HEK293 (cell line): Measurements from ENCODE around the gene AP3D1.

Source experiments
- CTCF ChIA-PET: fragments of 350-600 bp; formaldehyde crosslinking; extraction: SDS; loops from one replicate; lab custom pipeline; 2021; ENCODE audit warnings: antibody characterized with exemption; lab: Yijun Ruan, JAX
- POLR2A ChIA-PET: fragments of 300-600 bp; formaldehyde crosslinking; extraction: SDS; loops from one replicate; lab custom pipeline; 2020; ENCODE audit warnings: antibody characterized with exemption, inconsistent platforms; lab: Yijun Ruan, JAX
- H3K27ac ChIP-seq: fragments of 200-500 bp; sonication (Bioruptor generic); 2 replicates; pipeline ENCODE4 v1.5.1; 2014; ENCODE audit warnings: low read depth, low read length, control low read depth, inconsistent platforms; ENCODE audit errors: extremely low read depth
- H3K36me3 ChIP-seq, 2 experiments: fragments of 200-500 bp in 1 of 2; sonication (Bioruptor generic) in 1 of 2; 1 replicate in 1 of 2; 2 replicates in 1 of 2; pipeline ENCODE4 v1.5.1; 2014 to 2017; ENCODE audit warnings: inconsistent platforms in 2 of 2, low read length in 2 of 2; ENCODE audit not compliant: control insufficient read depth in 2 of 2, insufficient read depth in 1 of 2
- H3K4me1 ChIP-seq: fragments of 200-500 bp; sonication (Bioruptor generic); 2 replicates; pipeline ENCODE4 v1.5.1; 2014; ENCODE audit warnings: mild to moderate bottlenecking, low read length, inconsistent platforms; ENCODE audit not compliant: control insufficient read depth, insufficient read depth
- H3K4me3 ChIP-seq: 2 replicates; pipeline ENCODE4 v1.5.1; 2011; ENCODE audit warnings: low read depth, mild to moderate bottlenecking, control low read depth, low read length, moderate library complexity
- H3K9me3 ChIP-seq: fragments of 200-500 bp; sonication (Bioruptor generic); 2 replicates; pipeline ENCODE4 v1.5.1; 2014; ENCODE audit warnings: low read depth, low read length, inconsistent platforms; ENCODE audit not compliant: control insufficient read depth, insufficient read depth
- BCL11A ChIP-seq: fragments of 450-650 bp; formaldehyde crosslinking; IDR thresholded peaks from 2 replicates; pipeline ENCODE4 v1.5.1; 2016; ENCODE audit warnings: low read depth, missing biosample characterization, missing genetic modification characterization
- EGR2 ChIP-seq: fragments of 450-650 bp; formaldehyde crosslinking; IDR thresholded peaks from 2 replicates; pipeline ENCODE4 v1.5.1; 2016; ENCODE audit warnings: low read depth, missing biosample characterization, missing genetic modification characterization
- GLIS2 ChIP-seq: fragments of 450-650 bp; formaldehyde crosslinking; IDR thresholded peaks from 2 replicates; pipeline ENCODE4 v1.5.1; 2016; ENCODE audit warnings: missing biosample characterization, missing genetic modification characterization
- KLF1 ChIP-seq: fragments of 450-650 bp; formaldehyde crosslinking; IDR thresholded peaks from 2 replicates; pipeline ENCODE4 v1.5.1; 2016; ENCODE audit warnings: missing biosample characterization, missing genetic modification characterization
- KLF9 ChIP-seq: fragments of 450-650 bp; formaldehyde crosslinking; IDR thresholded peaks from 2 replicates; pipeline ENCODE4 v1.5.1; 2016; ENCODE audit warnings: missing biosample characterization, missing genetic modification characterization, low read depth
- PRDM1 ChIP-seq: fragments of 450-650 bp; formaldehyde crosslinking; IDR thresholded peaks from 2 replicates; pipeline ENCODE4; 2016; ENCODE audit warnings: missing biosample characterization, missing genetic modification characterization
- SP2 ChIP-seq: fragments of 450-650 bp; formaldehyde crosslinking; IDR thresholded peaks from 2 replicates; pipeline ENCODE4 v1.5.1; 2016; ENCODE audit warnings: missing biosample characterization, missing genetic modification characterization
- TCF7L2 ChIP-seq: IDR thresholded peaks from 2 replicates; pipeline ENCODE4 v1.6.1; 2011; ENCODE audit warnings: low read depth, mild to moderate bottlenecking, inconsistent platforms, low read length, moderate library complexity, borderline replicate concordance
- ZFHX2 ChIP-seq: fragments of 450-650 bp; formaldehyde crosslinking; conservative IDR thresholded peaks from 2 replicates; pipeline ENCODE4 v1.5.1; 2016; ENCODE audit warnings: missing biosample characterization, missing genetic modification characterization
- ZNF140 ChIP-seq: fragments of 450-650 bp; formaldehyde crosslinking; IDR thresholded peaks from 2 replicates; pipeline ENCODE4 v1.5.1; 2016; ENCODE audit warnings: missing biosample characterization, missing genetic modification characterization
- ZNF211 ChIP-seq: fragments of 450-650 bp; formaldehyde crosslinking; IDR thresholded peaks from 2 replicates; pipeline ENCODE4 v1.5.1; 2016; ENCODE audit warnings: low read depth, missing biosample characterization, missing genetic modification characterization
- ZNF23 ChIP-seq: fragments of 450-650 bp; formaldehyde crosslinking; IDR thresholded peaks from 2 replicates; pipeline ENCODE4 v1.5.1; 2016; ENCODE audit warnings: missing biosample characterization, missing genetic modification characterization, borderline replicate concordance
- ZNF292 ChIP-seq: fragments of 450-650 bp; formaldehyde crosslinking; IDR thresholded peaks from 2 replicates; pipeline ENCODE4 v1.5.1; 2016; ENCODE audit warnings: low read depth, missing biosample characterization, missing genetic modification characterization, borderline replicate concordance
- ZNF600 ChIP-seq: fragments of 450-650 bp; formaldehyde crosslinking; IDR thresholded peaks from 2 replicates; pipeline ENCODE4 v1.5.1; 2016; ENCODE audit warnings: missing biosample characterization, missing genetic modification characterization
- ZNF76 ChIP-seq: fragments of 450-650 bp; formaldehyde crosslinking; IDR thresholded peaks from 2 replicates; pipeline ENCODE4; 2016; ENCODE audit warnings: low read depth, missing biosample characterization, missing genetic modification characterization, borderline replicate concordance
- TF ChIP-seq, protein P1 (sequence below): fragments of 450-650 bp; IDR thresholded peaks from 2 replicates; pipeline ENCODE4 v1.5.1; 2018; ENCODE audit warnings: missing biosample characterization, mild to moderate bottlenecking, missing genetic modification characterization
- TF ChIP-seq, protein P2 (sequence below): fragments of 450-650 bp; formaldehyde crosslinking; IDR thresholded peaks from 2 replicates; pipeline ENCODE4 v1.5.1; 2017; ENCODE audit warnings: missing biosample characterization, missing genetic modification characterization
- TF ChIP-seq, protein P3 (sequence below): fragments of 450-650 bp; formaldehyde crosslinking; IDR thresholded peaks from 2 replicates; pipeline ENCODE4 v1.5.1; 2017; ENCODE audit warnings: missing biosample characterization, mild to moderate bottlenecking, missing genetic modification characterization, moderate library complexity
- TF ChIP-seq, protein P4 (sequence below): fragments of 450-650 bp; formaldehyde crosslinking; optimal IDR thresholded peaks from 2 replicates; pipeline ENCODE3; 2016; ENCODE audit warnings: missing biosample characterization, mild to moderate bottlenecking, missing genetic modification characterization
- TF ChIP-seq, protein P5 (sequence below): fragments of 450-650 bp; formaldehyde crosslinking; IDR thresholded peaks from 2 replicates; pipeline ENCODE4 v1.5.1; 2016; ENCODE audit warnings: missing biosample characterization, missing genetic modification characterization

AP3D1 gene

DNA sequence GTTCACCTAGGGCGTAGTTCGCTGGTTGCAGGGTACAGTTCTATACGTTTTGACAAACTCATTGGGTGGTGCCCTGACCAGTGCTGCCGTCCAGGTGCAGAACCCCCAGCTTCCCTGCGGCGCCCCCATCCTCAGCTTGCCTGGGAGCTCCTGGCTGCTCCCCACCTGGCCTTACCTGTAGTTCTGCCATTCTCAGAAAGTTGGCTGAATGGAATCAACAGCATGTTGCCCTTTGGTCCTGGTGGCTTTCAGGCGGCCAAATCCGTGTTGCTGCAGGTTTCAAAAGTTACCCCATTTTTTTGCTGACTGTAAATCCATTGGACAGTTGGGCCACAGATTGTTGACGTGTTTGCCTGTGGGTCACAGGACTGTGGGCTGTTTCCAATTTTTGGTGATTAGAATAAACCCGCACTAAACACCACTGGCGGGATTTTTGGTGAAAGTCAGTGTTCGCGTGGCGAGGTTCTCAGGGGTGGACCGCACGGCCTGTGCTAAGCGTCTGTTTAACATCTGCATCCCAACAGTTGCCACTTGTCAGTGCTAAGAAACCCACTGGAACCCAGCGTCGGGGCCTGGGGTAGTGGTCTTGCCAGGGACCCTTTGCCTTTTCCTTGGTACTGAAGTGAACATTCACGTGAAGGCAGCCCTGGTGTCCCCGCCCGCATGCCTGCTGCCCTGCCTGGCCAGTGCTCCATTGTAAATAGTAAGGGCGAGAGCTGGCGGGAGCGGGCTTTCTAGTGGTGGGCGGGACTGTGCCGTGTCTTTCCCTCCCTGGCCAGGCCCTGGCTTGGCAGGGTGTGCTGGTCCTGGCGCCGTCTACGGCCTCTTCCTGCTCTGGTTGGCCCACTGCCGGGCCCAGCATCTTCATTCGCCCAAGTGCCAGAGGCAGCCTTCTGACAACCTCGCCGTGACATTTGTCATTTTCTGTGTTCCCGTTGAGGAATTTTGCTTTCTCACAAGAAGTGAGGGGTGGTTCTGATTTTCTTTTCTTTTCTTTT is 15.7 kb upstream of the AP3D1 start:
- ChIA-PET POLR2A (no interaction called here), CTCF (no interaction called here)
- TF ChIP-seq ZNF292 (tag by site-specific recombination) (no peak), KLF1 (tag by site-specific recombination) (peak; percentile 69), ZNF76 (tag by site-specific recombination) (no peak), KLF9 (0 out of 2 replicates have a peak, but pooled peaks have one; percentile 19), SP2 (tag by site-specific recombination) (peak; percentile 54; the same call in 1 of the 2 replicates), PRDM1 (tag by site-specific recombination) (peak; percentile 70), EGR2 (tag by site-specific recombination) (0 out of 2 replicates have a peak, but pooled peaks have one; percentile 22), ZNF211 (tag by site-specific recombination) (no peak), ZNF23 (tag by site-specific recombination) (no peak), ZNF140 (tag by site-specific recombination) (no peak), TCF7L2 (no peak), ZFHX2 (tag by site-specific recombination) (peak; percentile 50), ZNF600 (tag by site-specific recombination) (0 out of 2 replicates have a peak, but pooled peaks have one; percentile 13)
- no peak overlapping the region for H3K4me3 ChIP-seq
- peaks cover 28% of the 10 kb centered on the region for H3K4me1 ChIP-seq
- no peaks in the 10 kb centered on the region for H3K9me3 ChIP-seq
- no peaks in the 10 kb centered on the region; a peak in 1 of 3 replicates for H3K36me3 ChIP-seq
- no peak overlapping the region; the same call in 1 of the 2 replicates for H3K27ac ChIP-seq

DNA sequence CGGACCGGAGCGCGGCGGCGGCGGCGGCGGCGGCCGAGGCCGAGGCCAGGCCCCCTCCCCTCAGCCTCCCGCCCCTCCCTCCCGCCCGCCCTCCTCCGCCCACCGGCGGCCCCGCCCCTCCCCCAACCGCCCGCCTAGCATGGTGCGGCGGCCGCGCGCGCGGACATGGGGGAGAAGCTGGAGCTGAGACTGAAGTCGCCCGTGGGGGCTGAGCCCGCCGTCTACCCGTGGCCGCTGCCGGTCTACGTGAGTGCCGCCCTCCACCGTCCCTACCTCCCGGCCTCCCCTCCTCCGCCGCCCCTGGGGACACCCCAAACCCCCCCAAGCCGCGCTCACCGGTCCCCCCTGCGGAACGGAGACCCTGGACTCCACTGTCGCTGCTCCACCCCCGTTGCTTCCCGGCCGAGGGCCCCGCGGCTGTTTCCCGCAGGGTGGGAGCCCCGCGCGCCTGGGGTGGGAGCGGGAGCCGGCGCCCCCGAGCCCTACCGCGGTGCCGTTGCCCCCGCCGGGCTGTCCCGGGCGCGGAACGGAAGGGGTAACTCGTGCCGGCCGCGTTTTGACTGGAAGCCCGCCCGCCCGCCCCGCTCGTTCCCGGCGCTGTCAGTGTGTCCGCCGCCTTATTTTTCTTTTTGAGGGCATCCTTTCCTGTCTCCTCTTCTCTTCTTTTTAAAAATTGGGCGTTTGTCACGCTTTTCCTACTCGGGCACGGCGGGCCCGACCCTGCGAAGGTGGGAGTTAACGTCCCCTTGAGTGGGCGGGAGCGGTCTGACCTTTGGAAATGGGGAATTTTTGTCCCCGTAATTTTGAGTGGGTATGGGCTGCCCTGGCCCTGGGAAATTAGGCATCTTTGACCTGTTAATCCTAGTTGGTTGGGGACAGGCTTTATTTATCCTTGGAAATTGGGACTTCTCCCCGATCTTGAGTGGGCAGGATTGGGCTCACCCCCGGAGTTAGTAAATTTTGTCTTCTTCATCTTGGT is 12.9 kb upstream of the AP3D1 start:
- Histone ChIP-seq H3K4me1 (peaks cover 7% of the 10 kb centered on the region), H3K9me3 (no peaks in the 10 kb centered on the region), H3K36me3 (no peaks in the 10 kb centered on the region; a peak in 1 of 3 replicates), H3K4me3 (peak overlapping the region; percentile 94), H3K27ac (peak overlapping the region; percentile 89)
- ChIA-PET CTCF (no interaction called here), POLR2A (interaction anchor here (0.6 to 1.1 kb wide), 5 partner anchors 79 to 312 kb away, joined by 3 to 5 read pairs (median 3); partner anchors contain the start of gene GADD45B)
- TF ChIP-seq, protein P1, sequence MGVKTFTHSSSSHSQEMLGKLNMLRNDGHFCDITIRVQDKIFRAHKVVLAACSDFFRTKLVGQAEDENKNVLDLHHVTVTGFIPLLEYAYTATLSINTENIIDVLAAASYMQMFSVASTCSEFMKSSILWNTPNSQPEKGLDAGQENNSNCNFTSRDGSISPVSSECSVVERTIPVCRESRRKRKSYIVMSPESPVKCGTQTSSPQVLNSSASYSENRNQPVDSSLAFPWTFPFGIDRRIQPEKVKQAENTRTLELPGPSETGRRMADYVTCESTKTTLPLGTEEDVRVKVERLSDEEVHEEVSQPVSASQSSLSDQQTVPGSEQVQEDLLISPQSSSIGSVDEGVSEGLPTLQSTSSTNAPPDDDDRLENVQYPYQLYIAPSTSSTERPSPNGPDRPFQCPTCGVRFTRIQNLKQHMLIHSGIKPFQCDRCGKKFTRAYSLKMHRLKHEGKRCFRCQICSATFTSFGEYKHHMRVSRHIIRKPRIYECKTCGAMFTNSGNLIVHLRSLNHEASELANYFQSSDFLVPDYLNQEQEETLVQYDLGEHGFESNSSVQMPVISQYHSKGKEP (tag by site-specific recombination) = no peak
- TF ChIP-seq, protein P2, sequence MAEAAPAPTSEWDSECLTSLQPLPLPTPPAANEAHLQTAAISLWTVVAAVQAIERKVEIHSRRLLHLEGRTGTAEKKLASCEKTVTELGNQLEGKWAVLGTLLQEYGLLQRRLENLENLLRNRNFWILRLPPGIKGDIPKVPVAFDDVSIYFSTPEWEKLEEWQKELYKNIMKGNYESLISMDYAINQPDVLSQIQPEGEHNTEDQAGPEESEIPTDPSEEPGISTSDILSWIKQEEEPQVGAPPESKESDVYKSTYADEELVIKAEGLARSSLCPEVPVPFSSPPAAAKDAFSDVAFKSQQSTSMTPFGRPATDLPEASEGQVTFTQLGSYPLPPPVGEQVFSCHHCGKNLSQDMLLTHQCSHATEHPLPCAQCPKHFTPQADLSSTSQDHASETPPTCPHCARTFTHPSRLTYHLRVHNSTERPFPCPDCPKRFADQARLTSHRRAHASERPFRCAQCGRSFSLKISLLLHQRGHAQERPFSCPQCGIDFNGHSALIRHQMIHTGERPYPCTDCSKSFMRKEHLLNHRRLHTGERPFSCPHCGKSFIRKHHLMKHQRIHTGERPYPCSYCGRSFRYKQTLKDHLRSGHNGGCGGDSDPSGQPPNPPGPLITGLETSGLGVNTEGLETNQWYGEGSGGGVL = peak; percentile 93
- TF ChIP-seq, protein P3, sequence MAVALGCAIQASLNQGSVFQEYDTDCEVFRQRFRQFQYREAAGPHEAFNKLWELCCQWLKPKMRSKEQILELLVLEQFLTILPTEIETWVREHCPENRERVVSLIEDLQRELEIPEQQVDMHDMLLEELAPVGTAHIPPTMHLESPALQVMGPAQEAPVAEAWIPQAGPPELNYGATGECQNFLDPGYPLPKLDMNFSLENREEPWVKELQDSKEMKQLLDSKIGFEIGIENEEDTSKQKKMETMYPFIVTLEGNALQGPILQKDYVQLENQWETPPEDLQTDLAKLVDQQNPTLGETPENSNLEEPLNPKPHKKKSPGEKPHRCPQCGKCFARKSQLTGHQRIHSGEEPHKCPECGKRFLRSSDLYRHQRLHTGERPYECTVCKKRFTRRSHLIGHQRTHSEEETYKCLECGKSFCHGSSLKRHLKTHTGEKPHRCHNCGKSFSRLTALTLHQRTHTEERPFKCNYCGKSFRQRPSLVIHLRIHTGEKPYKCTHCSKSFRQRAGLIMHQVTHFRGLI (tag by site-specific recombination) = 0 out of 2 replicates have a peak, but pooled peaks have one; percentile 16
- TF ChIP-seq, protein P4, sequence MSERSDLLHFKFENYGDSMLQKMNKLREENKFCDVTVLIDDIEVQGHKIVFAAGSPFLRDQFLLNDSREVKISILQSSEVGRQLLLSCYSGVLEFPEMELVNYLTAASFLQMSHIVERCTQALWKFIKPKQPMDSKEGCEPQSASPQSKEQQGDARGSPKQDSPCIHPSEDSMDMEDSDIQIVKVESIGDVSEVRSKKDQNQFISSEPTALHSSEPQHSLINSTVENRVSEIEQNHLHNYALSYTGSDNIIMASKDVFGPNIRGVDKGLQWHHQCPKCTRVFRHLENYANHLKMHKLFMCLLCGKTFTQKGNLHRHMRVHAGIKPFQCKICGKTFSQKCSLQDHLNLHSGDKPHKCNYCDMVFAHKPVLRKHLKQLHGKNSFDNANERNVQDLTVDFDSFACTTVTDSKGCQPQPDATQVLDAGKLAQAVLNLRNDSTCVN = peak; percentile 71
- TF ChIP-seq BCL11A (no peak), GLIS2 (tag by site-specific recombination) (peak; percentile 90)
- TF ChIP-seq, protein P5, sequence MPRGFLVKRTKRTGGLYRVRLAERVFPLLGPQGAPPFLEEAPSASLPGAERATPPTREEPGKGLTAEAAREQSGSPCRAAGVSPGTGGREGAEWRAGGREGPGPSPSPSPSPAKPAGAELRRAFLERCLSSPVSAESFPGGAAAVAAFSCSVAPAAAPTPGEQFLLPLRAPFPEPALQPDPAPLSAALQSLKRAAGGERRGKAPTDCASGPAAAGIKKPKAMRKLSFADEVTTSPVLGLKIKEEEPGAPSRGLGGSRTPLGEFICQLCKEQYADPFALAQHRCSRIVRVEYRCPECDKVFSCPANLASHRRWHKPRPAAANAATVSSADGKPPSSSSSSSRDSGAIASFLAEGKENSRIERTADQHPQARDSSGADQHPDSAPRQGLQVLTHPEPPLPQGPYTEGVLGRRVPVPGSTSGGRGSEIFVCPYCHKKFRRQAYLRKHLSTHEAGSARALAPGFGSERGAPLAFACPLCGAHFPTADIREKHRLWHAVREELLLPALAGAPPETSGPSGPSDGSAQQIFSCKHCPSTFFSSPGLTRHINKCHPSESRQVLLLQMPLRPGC (tag by site-specific recombination) = 0 out of 2 replicates have a peak, but pooled peaks have one; percentile 23
